GM19035 (cell line): ENCODE results near the gene KDM4E.
A peak's percentile ranks its signal among the peaks of the same experiment; 100 is the strongest.

Experiments
- ATAC-seq: cut with Tn5 transposase; IDR thresholded peaks from one replicate; pipeline ENCODE4 v1.9.1; 2021; ENCODE audit not compliant: unreplicated experiment

The KDM4E gene

GRCh38 chr11:95050595-95051202 lies 25.6 kb downstream of the KDM4E start:
- ATAC-seq, result no peak

DNA sequence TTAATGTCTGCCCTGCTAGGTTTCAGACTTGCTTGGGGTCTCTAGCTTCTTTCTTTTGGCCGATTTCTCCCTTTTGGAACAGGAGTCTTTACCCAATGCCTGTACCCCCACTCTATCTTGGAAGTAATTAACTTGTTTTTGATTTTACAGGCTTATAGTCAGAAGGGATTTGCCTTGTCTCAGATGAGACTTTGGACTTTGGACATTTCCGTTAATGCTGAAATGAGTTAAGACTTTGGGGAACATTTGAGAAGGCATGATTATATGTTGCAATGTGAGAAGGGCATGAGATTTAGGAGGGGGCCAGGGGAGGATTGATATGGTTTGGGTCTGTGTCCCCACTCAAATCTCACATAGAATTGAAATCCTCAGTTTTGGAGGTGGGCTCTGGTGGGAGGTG lies 29.3 kb downstream of the KDM4E start:
- no peak for ATAC-seq

- peak; percentile 97 for ATAC-seq
These were observed 30.3 kb downstream of the KDM4E start for GRCh38 chr11:95055283-95055897.

GRCh38 chr11:95057959-95058358 lies 32.9 kb downstream of the KDM4E start:
- ATAC-seq, result no peak

- ATAC-seq, result no peak
These were observed 33.6 kb downstream of the KDM4E start for GRCh38 chr11:95058621-95059020.

DNA sequence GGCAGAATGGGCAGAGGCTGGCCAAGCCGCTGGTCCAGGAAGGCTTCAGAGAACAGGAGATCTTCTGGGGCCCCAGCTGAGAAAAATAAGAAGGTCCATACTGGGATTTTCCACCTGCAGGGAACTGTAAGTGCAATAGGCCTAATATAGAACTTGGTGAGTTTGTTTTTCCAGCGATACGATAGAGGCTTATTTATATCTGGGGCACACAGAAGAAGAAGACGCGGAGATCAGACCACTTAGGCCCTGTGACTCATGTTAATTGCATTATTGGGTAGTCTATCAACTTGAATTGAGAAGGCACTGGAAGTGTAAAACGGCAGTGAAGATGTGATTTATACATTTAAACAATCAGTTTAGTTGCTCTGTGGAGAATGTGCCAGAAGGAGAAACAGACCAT lies 34.0 kb downstream of the KDM4E start:
- no peak for ATAC-seq

DNA sequence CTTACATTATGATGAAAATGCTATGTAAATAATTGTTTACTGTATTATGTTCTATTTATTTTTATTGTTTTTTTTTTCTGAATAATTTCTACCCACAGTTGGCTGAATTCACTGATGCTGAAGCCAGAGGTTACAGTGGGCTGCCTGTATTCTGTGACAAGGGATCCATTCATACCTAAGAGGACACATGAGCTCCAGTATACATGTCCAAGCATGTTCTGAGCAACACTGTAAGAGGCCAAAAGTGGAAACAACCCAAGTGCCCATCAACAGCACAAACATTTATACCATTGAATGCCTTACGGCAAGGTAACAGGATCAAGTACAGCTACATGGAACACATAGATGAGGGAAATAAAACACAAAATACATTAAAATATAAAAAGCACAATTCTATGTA lies 40.3 kb downstream of the KDM4E start:
- ATAC-seq, result no peak

DNA sequence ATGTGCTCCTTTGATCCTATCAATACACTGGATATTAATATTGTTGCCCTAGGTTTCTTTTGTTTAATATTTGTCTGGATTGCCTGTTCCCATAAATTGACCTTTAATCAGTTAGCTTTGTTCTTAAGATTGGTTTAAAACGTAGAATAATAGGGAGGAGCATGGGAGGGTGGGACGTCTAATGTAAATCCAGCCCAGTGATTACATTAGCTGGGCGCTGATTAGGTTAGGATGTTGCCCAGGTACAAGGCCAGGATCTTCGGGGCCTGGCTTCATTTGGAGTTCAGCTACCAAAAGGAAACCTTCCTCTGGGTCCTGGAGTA lies 41.6 kb downstream of the KDM4E start, which contains the start of gene SRSF8:
Gene SRSF8, plus strand, starts transcription at position 204 of the 323 bp plus-strand sequence. CDS start 308 bp downstream, outside the sequence.
- ATAC-seq, result peak; percentile 44

- ATAC-seq, result peak; percentile 61
These were observed 42.2 kb downstream of the KDM4E start for GRCh38 chr11:95067039-95067840.

DNA sequence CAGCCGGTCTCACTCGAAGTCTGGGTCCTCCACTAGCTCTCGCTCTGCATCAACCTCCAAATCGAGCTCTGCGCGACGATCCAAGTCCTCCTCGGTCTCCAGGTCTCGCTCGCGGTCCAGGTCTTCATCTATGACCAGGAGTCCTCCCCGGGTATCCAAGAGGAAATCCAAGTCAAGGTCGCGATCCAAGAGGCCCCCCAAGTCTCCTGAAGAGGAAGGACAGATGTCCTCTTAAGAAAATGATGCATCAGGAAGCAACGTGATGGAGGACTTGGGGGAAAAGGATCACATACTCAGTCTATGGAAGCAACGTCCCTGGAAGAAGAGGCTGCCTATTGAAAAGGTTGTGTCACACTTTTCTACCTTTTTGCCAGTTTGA lies 42.8 kb downstream of the KDM4E start:
- no peak for ATAC-seq

- ATAC-seq, result peak; percentile 65
These were observed 43.5 kb downstream of the KDM4E start for GRCh38 chr11:95068549-95068948.

DNA sequence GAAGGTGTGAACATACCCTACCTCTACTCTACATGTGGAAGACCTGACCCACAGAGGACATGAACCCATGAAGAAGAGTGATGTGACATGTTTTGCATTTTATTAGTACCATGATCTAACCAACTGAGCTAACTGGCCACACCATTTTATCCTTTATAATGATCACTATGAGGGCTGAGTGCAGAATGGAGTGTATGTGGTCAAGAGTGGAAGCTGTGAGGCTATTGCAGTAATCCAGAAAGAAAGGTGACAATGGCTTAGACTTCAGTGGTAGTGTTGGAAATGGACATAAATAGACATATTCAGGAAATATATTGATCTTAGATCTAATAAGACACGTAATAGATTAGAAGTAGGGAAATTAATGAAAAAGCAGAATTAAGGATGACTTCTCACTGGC lies 45.4 kb downstream of the KDM4E start:
- ATAC-seq, result no peak

DNA sequence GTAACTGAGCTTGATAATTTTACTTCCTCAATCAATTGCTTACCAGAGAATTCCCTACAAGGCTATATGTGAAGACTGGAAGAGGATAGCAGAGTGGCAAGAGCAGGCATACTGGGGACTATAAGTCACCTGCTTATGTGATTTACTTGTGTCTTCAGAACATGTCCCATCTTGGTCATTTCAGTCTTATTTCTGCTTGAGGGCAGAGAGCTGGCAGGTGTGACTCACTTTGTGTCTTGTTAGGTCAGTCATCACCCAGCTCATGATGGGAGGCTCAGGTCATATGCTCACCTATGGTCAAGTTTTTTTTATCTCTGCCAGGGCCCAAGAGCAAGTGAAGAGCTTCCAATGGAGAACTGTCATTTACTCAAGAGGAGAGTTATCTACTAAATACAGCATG lies 47.9 kb downstream of the KDM4E start:
- no peak for ATAC-seq

DNA sequence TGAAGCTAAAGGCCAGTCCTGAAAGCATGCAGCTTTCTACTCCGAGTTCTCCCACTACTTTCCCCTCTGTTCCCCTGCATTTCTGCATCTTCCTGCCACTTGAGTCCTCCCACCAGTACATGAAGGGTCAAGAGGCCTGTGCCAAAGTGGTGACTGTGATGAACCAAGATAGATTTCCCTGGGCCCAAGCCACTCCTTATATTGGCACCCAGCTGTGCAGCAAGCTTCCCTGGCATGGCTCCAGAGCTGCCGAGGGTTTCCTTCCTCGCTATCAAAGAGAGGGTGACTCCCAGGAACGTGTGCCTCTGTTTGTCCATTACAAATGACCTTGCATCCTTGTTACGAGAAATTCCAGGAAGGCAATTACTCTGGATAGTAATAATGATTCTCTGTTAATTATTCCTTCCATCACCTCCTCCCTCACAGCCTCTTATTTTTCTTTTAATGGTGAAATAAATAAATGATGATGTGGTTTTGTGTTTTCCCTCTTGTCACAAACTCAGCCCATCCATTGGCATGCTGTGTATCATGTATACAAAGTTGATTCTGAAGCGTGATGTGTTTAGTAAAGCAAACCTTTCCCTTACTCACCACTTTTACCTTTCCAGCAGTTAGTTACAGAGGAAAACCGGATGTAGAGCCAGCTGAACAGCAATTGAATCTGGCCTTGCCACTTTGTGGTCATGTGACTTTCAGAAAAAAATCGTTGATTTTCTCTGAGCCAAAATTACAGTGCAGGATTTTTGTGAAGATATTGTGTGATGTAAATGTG lies 49.9 kb downstream of the KDM4E start:
- no peak for ATAC-seq

- no peak for ATAC-seq
These were observed 51.4 kb downstream of the KDM4E start for GRCh38 chr11:95076416-95076815.

DNA sequence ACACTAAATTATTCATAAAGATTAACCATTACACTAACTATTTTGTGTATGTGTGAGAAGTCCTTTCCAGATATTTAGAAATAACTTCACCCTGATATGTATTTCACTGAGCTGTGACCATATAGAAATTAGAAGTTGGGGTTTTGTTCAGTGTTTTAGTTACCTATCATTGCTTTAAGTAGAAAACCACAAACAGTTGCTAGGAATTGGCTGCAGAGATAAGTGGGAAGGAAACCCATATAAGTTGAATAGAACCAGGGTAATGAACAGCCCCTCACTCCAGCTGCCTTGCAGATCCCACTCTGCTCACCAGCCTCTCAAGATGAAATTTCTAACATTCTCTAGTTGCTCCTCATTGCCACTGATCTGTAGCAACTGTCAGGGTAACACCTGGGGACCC lies 51.9 kb downstream of the KDM4E start:
- ATAC-seq, result no peak
